ENCODE measurements around the gene COL7A1.

COL7A1 gene

DNA sequence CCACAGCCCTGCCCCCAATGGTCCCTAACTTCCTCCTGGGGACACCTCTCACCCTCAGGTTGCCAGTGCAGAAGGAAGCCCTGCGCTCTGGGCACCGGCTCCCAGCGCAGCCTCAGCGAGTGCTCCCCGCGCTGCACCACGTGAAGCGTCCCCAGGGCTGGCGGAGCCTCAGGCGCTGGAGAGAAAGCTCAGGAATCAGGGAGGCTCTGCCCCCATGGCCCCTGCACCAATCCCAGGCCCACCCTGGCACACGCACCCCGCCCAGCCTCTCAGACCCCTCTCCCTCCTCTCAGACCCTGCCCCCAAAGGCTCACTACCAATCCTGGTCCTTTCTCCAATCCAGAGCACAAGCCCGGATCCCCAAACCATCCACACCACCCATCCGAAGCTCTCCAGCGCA is 6.9 kb downstream of the COL7A1 start:
- DNase-seq, result no peak

GRCh38 chr3:48587686-48588085 is 7.4 kb downstream of the COL7A1 start:
- no peak for DNase-seq

DNA sequence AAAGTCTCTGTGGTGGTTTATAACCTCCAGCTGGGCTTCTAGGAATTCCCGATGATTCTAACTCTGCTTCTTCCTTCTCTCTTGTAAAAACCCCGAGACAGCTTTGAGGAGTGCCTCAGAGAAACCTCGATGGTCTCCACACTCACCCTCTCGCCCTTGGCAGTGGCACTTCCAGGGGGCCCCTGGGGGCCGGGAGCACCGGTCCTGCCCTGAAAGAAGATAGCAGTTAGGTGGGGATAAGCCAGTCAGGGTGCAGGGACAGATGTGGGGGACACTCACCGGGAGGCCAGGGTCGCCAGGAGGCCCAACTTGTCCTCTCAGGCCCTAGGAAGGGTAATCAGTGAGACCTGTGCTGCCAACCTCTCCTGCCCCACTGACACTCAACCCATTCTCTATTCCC is 9.7 kb downstream of the COL7A1 start:
- DNase-seq, result no peak

- DNase-seq, result no peak
These were observed 10.3 kb downstream of the COL7A1 start for GRCh38 chr3:48584836-48585235.

GRCh38 chr3:48581621-48582481 is 13.3 kb downstream of the COL7A1 start:
- DNase-seq, result no peak

- DNase-seq, result no peak
These were observed 18.5 kb downstream of the COL7A1 start for GRCh38 chr3:48576647-48577046.

GRCh38 chr3:48575366-48575765 is 19.8 kb downstream of the COL7A1 start:
- no peak for DNase-seq

DNA sequence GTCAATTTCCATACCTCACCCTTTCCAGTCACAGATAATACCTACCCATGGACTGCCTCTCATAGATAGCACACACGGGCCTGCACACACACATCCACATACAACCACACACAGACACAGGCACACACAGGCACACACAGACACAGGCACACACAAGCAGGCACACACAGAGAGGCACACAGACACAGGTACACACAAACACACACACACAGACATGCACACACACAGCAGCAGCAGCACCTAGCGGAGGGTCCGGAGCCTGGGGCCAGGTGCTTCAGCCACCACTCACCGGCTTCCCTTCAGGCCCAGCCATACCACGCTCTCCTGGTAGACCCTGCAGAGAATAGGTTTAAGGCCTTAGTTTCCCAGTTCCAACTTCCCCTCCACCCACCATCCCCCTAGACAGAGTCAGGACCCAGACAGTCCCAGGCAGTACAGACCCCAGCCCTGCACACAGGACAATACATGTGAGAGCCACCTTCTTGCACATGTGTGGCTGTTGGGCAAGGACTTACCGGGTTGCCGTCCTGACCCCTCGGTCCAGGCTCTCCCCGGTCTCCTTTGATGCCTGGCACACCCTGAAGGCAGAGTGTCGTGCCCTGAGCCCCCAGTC is 21.1 kb downstream of the COL7A1 start:
- no peak for DNase-seq

DNA sequence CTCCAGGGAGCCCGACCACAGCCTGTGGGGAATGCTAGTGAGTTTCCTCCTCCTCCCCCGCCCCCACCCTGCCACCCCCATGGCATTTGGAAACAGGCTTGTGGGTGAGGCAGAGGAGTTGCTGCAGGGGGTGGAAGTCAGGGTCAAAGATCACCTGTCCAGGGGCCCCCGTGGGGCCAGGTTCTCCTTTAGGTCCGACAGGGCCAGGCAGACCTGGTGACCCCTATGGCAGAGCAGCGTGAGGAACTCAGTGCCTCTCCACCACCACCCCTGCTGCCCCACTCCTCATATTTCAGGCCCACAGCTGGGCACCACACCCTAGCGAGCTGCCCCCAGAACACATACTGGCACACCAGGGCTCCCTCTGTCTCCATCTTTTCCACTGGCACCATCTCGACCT is 22.6 kb downstream of the COL7A1 start:
- DNase-seq, result no peak

GRCh38 chr3:48571938-48572337 is 23.2 kb downstream of the COL7A1 start:
- DNase-seq, result no peak

GRCh38 chr3:48569808-48570450 is 25.2 kb downstream of the COL7A1 start:
- no peak for DNase-seq

- DNase-seq, result no peak
These were observed 25.7 kb downstream of the COL7A1 start for GRCh38 chr3:48569400-48569799.

- DNase-seq, result no peak
These were observed 26.7 kb downstream of the COL7A1 start for GRCh38 chr3:48568476-48568875.

GRCh38 chr3:48567500-48567899 is 27.6 kb downstream of the COL7A1 start:
- no peak for DNase-seq

- no peak for DNase-seq
These were observed 28.0 kb downstream of the COL7A1 start for GRCh38 chr3:48567090-48567489.

GRCh38 chr3:48566401-48566760 is 28.7 kb downstream of the COL7A1 start:
- no peak for DNase-seq

DNA sequence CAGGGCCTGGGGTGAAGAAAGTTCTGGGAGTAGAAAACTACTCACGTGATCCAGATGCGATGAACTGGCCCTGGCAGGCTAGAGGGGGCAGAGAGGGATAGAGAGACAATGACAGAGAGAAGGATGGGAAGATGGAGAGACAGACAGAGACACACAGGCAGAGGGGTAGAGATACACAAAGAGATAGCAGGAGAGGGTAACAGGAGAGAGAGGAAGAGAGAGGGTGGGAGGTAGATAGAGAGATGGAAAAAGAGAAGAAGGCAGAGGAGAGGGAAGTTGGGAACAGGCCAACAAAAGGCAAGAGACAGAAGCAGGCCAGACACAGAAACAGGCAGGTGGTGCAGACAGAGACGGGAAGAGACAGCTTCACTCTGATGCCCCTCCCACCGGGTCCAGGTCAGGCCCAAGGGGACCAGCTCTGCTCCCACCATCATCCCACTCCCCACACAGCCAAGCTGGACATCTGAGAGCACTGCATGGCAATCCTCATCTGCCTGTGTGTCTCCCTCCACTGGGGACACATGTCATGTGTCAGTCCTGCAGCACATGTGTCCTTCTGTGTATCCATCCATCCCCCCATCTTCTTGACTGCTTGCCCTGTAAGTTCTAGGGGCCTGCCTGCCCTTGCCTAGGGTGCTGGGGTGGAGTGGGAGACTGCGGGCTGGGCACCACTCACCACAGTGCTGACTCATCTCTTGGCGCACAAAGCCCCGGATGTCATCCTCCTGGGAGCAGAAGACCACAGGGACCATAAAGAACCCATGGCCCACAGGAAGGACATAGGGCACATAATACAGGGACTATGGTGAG is 29.3 kb downstream of the COL7A1 start:
- peak; percentile 39 for DNase-seq

GRCh38 chr3:48565186-48565585 is 29.9 kb downstream of the COL7A1 start:
- no peak for DNase-seq

DNA sequence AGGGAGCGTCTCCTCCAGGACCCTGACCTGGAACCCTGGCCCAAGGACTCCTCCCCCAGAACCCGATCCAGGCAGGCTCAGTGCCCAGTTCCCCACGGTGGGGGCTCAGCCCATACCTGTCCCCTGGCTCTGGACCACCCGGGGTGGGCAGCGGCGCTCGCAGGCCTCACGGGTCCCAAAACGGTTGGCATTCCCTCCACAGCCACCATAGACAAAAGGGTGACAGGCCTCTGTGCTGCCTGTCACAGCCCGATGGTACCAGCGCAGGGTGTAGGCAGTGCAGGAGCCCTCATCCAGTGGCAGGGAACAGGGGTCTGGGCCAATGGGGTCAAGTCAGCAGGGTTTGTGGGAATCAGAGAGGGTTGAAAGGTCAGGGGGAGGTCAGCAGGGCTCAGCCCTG is 30.5 kb downstream of the COL7A1 start:
- no peak for DNase-seq

- DNase-seq, result peak; percentile 14
These were observed 31.1 kb downstream of the COL7A1 start for GRCh38 chr3:48564022-48564421.

DNA sequence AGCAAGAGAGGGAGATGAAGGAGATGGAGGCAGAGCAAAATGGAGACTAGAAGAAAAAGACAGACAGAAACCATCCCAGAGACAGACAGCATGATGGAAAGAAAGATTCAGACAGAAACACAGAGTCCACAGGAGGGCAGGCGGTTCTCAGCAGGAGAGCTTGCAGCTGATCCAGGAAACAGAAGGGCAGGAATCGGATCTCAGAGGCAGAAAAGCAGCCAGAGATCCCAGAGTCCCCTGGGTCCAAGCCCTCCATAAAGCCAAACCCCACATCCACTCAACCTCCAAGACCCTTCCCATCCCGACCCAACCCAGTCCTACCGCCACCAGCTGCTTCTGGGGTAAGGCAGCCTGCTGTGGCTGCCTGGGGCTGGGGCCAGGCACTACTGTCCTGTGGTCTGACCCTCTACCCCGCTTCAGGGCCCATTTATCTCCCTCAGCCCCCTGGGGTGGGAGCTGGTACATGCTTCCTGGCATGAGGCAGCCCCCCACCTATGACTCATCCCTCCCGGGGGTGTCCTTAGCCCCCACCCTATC is 31.7 kb downstream of the COL7A1 start, which contains the start of gene UCN2:
UCN2 (minus strand) TSS at position 400 of the 537 bp plus-strand sequence. CDS start 657 bp downstream, outside the sequence.
- DNase-seq, result no peak

DNA sequence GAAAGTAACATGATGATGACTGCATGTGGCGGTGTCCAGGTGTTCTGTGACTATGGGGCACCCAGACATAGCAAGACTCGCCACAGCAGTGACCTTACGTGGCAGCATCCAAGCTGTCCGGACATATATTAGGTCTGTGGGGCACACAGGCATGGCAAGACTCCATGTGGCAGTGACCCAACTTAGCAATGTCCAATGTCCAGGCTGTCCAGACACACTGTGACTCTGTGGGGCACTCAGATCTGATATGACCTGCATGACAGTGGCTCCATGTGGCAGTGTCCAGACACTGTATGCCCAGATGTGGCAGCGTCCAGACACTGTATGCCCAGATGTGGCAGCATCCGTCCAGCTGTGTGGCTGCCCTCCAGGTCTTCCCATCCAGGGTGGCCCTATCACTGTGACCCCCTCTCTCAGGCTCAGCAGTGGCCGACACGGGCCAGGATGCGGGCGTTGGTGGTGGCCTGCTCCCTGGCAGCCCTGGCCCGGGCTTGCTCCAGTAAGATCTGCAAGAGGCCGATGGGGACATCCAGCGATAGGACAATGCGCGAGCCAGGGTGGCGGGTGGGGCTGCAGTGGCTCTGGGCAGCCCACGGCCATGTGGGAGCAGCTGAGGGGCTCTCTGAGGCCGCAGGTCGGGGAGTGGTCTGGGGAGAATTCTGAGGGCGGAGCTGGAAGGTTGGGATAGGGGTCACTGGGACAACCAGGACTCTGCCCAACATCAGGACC is 32.6 kb downstream of the COL7A1 start:
- DNase-seq, result no peak

Measured in OCI-M1 (cell line).